Thyroid gland (tissue), 4 donors: ENCODE data around the gene IFT122. TPM values are rescaled to one million over a fixed set of nuclear protein-coding genes. Genes with fewer than 3 reads are reported as not detected.
"Not testable (repeated sequence)": the region's sequence is repeated elsewhere in the genome, so short reads cannot be mapped to it uniquely, and the experiment has no call there.

Source experiments
- DNase-seq, 2 donors: peaks; one replicate each; pipeline ENCODE4 v3.0.0-alpha.2; 2019
- H3K27ac ChIP-seq, 3 donors: fragments of 200-600 bp; sonication (generic); 1 replicate in 2 of 3; 2 replicates in 1 of 3; pipeline ENCODE4 v1.5.1; 2016 to 2019; ENCODE audit warnings: mild to moderate bottlenecking in 1 of 3, moderate library complexity in 1 of 3
- H3K27me3 ChIP-seq: fragments of 200-600 bp; sonication (generic); one replicate; pipeline ENCODE4 v1.5.1; 2019
- H3K36me3 ChIP-seq, 2 donors: fragments of 200-600 bp; sonication (generic); one replicate each; pipeline ENCODE4 v1.5.1; 2016 to 2019
- H3K4me1 ChIP-seq, 2 donors: fragments of 200-600 bp; sonication (generic); one replicate each; pipeline ENCODE4 v1.5.1; 2017 to 2019
- H3K4me3 ChIP-seq, 3 donors: fragments of 200-600 bp; sonication (generic); replicated peaks in 1 of 3; 1 replicate in 2 of 3; 2 replicates in 1 of 3; pipeline ENCODE4 v1.5.1; 2016; ENCODE audit warnings: mild to moderate bottlenecking in 1 of 3
- H3K9me3 ChIP-seq: fragments of 200-600 bp; sonication (generic); one replicate; pipeline ENCODE4 v1.5.1; 2017
- CTCF ChIP-seq, 6 experiments: fragments of 200-600 bp in 3 of 6; fragments of 450-650 bp in 3 of 6; sonication (generic) in 3 of 6; IDR thresholded peaks; one replicate each; pipeline ENCODE4 v1.5.1; 2016 to 2019; ENCODE audit warnings: antibody characterized with exemption in 6 of 6, mild to moderate bottlenecking in 2 of 6, inconsistent platforms in 1 of 6, moderate library complexity in 1 of 6
- POLR2A ChIP-seq, 2 donors: fragments of 450-650 bp; IDR thresholded peaks; one replicate each; pipeline ENCODE4 v1.6.1; 2017; ENCODE audit warnings: antibody characterized with exemption in 2 of 2, mild to moderate bottlenecking in 2 of 2, moderate library complexity in 1 of 2
- WGBS, 2 donors: methylation state at CpG; one replicate each; pipeline ENCODE4 v1.1.5; 2017; 5-methylcytosine and 5-hydroxymethylcytosine counted together
- intact Hi-C: fragments of 100-400 bp; cut with DNase I; formaldehyde crosslinking; loops from one replicate; pipeline ENCODE4 v1.15.1; 2023
- total RNA-seq, 4 donors: library from RNA; depleted of rRNA; stranded (reverse); fragments of >200 nt; gene quantifications; one replicate each; pipeline ENCODE4 v1.2.3, GENCODE V29; 2016

The IFT122 gene
- 10 to 100 TPM; 40.7 to 67.9 (median 46.7) TPM for total RNA-seq

- peaks cover 0 to 14% of the 10 kb centered on the region in 2 donors for H3K36me3 ChIP-seq
- peak within 1 kb of the TSS; percentile 79 to 87 (median 85) for H3K4me3 ChIP-seq
- 0 to 1% methylated on average over 9 to 32 of the region's 75 CpGs for WGBS, 2 donors
Measured at GRCh38 chr3:129439817-129440617, at the start of gene IFT122, which contains the start of gene MBD4. TSS of gene IFT122 (plus strand) at chr3:129440224. CDS start at chr3:129440331, 107 bp downstream. TSS of gene MBD4 (minus strand) at chr3:129439948. CDS start at chr3:129439833, 115 bp downstream.

GRCh38 chr3:129391583-129391982 is 48.4 kb upstream of the IFT122 start:
- H3K9me3 ChIP-seq, H3K4me3 ChIP-seq, H3K27ac ChIP-seq, intact Hi-C loops, DNase-seq, H3K27me3 ChIP-seq: not testable (repeated sequence)
- Histone ChIP-seq H3K36me3 (peaks cover 5 to 21% of the 10 kb centered on the region in 2 donors), H3K4me1 (peaks cover 13 to 30% of the 10 kb centered on the region in 2 donors)
- 82 to 92% methylated on average over 3 to 4 of the region's 4 CpGs for WGBS, 2 donors

More at GRCh38 chr3:129439817-129440617, at the start of gene IFT122, which contains the start of gene MBD4:
- DNase-seq = peak; percentile 97 to 98
- TF ChIP-seq POLR2A (IDR thresholded peaks at IDR 0.05) (peak in 1 of 2 donors; percentile 87), CTCF (IDR thresholded peaks at IDR 0.05) (no peak)
- intact Hi-C loops = no loop called here
- Histone ChIP-seq H3K27me3 (no peaks in the 10 kb centered on the region), H3K9me3 (no peaks in the 10 kb centered on the region), H3K27ac (peak within 1 kb of the TSS; percentile 70 to 95 (median 89)), H3K4me1 (peaks cover 24 to 41% of the 10 kb centered on the region in 2 donors)

GRCh38 chr3:129392106-129392887 is 47.7 kb upstream of the IFT122 start:
- intact Hi-C loops, DNase-seq, H3K9me3 ChIP-seq, H3K4me3 ChIP-seq, H3K27ac ChIP-seq, H3K27me3 ChIP-seq: not testable (repeated sequence)
- H3K36me3 ChIP-seq = peaks cover 5 to 21% of the 10 kb centered on the region in 2 donors
- WGBS, 2 donors = 74 to 78% methylated on average over 3 to 6 of the region's 8 CpGs
- peaks cover 9 to 26% of the 10 kb centered on the region in 2 donors for H3K4me1 ChIP-seq

- WGBS, 2 donors = 80 to 87% methylated on average over 6 of the region's 6 CpGs
- intact Hi-C loops = no loop called here
- no peak for DNase-seq
- peaks cover 5 to 21% of the 10 kb centered on the region in 2 donors for H3K36me3 ChIP-seq
- no peak overlapping the region for H3K27ac ChIP-seq
- H3K4me1 ChIP-seq = peaks cover 11 to 21% of the 10 kb centered on the region in 2 donors
- no peak overlapping the region for H3K4me3 ChIP-seq
- no peaks in the 10 kb centered on the region for H3K27me3 ChIP-seq
- TF ChIP-seq CTCF (IDR thresholded peaks at IDR 0.05) (no peak), POLR2A (IDR thresholded peaks at IDR 0.05) (no peak)
- no peaks in the 10 kb centered on the region for H3K9me3 ChIP-seq
Measured at GRCh38 chr3:129393271-129393670, 46.8 kb upstream of the IFT122 start.

GRCh38 chr3:129393760-129394564 is 46.1 kb upstream of the IFT122 start:
- H3K36me3 ChIP-seq = peaks cover 5 to 21% of the 10 kb centered on the region in 2 donors
- 84 to 94% methylated on average over 7 to 10 of the region's 17 CpGs for WGBS, 2 donors
- intact Hi-C loops, H3K9me3 ChIP-seq, H3K4me3 ChIP-seq, H3K27me3 ChIP-seq, DNase-seq, H3K27ac ChIP-seq: not testable (repeated sequence)
- peaks cover 14 to 18% of the 10 kb centered on the region in 2 donors for H3K4me1 ChIP-seq

- intact Hi-C loops = no loop called here
- Histone ChIP-seq H3K9me3 (no peaks in the 10 kb centered on the region), H3K27ac (peak overlapping the region; percentile 93 to 97 (median 95)), H3K4me1 (peaks cover 7 to 13% of the 10 kb centered on the region in 2 donors), H3K27me3 (no peaks in the 10 kb centered on the region), H3K36me3 (no peaks in the 10 kb centered on the region), H3K4me3 (peak overlapping the region; percentile 68 to 81 (median 73))
- peak; percentile 20 to 28 for DNase-seq
- WGBS, 2 donors = 1% methylated on average over 14 to 18 of the region's 18 CpGs
- no peak for TF ChIP-seq CTCF (IDR thresholded peaks at IDR 0.05)
- no peak for TF ChIP-seq POLR2A (IDR thresholded peaks at IDR 0.05)
Measured at GRCh38 chr3:129398803-129399144, 41.2 kb upstream of the IFT122 start.
